Transverse colon (tissue), 3 donors: ENCODE results near the gene SWSAP1.

Source experiments
- CTCF ChIP-seq, 5 experiments: fragments of 200-600 bp in 3 of 5; fragments of 450-650 bp in 2 of 5; sonication (generic) in 3 of 5; IDR thresholded peaks; 1 replicate in 2 of 5; 2 replicates in 3 of 5; pipeline ENCODE4 v1.5.1; 2016 to 2017; ENCODE audit warnings: antibody characterized with exemption in 5 of 5, inconsistent platforms in 3 of 5, mild to moderate bottlenecking in 2 of 5, moderate library complexity in 1 of 5
- POLR2A ChIP-seq: fragments of 450-650 bp; IDR thresholded peaks from one replicate; pipeline ENCODE4 v1.6.1; 2016; ENCODE audit warnings: antibody characterized with exemption, mild to moderate bottlenecking, moderate library complexity

GRCh38 chr19:11414544-11414943 is 40.1 kb downstream of the SWSAP1 start:
- no peak for TF ChIP-seq CTCF (IDR thresholded peaks at IDR 0.05)
- no peak for TF ChIP-seq POLR2A
